ENCODE data around the gene TMEM178A. TPM values are rescaled to one million over a fixed set of nuclear protein-coding genes. Genes with fewer than 3 reads are reported as not detected.

TMEM178A gene
- polyA plus RNA-seq, 1 donor from 2014 or later = 31.8 TPM

GRCh38 chr2:39638581-39638980 lies 27.1 kb upstream of the TMEM178A start:
- no peak overlapping the region for H3K9ac ChIP-seq (ENCODE audit: low read length)
- H3K27me3 ChIP-seq (ENCODE audit: insufficient read depth, low read depth, low read length) = no peaks in the 10 kb centered on the region
- TF ChIP-seq SMC3 (conservative IDR thresholded peaks at IDR 0.05; ENCODE audit: poor library complexity) = no peak
- TF ChIP-seq CTCF (IDR thresholded peaks at IDR 0.05; ENCODE audit: poor library complexity, severe bottlenecking) = no peak
- TF ChIP-seq EP300 (conservative IDR thresholded peaks at IDR 0.05; ENCODE audit: poor library complexity, severe bottlenecking) = no peak
- no peak for TF ChIP-seq TAF1 (IDR thresholded peaks at IDR 0.05; ENCODE audit: low read depth)

GRCh38 chr2:39640107-39640506 lies 25.6 kb upstream of the TMEM178A start:
- Histone ChIP-seq H4K20me1 (ENCODE audit: insufficient read depth) (no peaks in the 10 kb centered on the region), H3K79me2 (replicated peaks; ENCODE audit: insufficient read depth, low read length) (no peaks in the 10 kb centered on the region), H3K4me2 (ENCODE audit: low read length) (no peak overlapping the region), H3K9me3 (ENCODE audit: low read length) (no peaks in the 10 kb centered on the region), H3F3A (ENCODE audit: insufficient read depth, low read length, poor library complexity, severe bottlenecking) (no peaks in the 10 kb centered on the region), H3K36me3 (ENCODE audit: insufficient read depth, low read length) (no peaks in the 10 kb centered on the region), H3K27me3 (ENCODE audit: insufficient read depth, low read depth, low read length) (no peaks in the 10 kb centered on the region), H3K4me3 (ENCODE audit: low read length) (no peak overlapping the region), H2AFZ (ENCODE audit: low read depth, low read length) (no peak overlapping the region), H3K27ac (ENCODE audit: low read length) (no peak overlapping the region), H3K9me2 (ENCODE audit: insufficient read depth, low read length) (no peaks in the 10 kb centered on the region), H3K9ac (ENCODE audit: low read length) (no peak overlapping the region)
- no peak for TF ChIP-seq EZH2 (IDR thresholded peaks at IDR 0.05; ENCODE audit: borderline replicate concordance, insufficient read depth, low read length, poor library complexity, severe bottlenecking)

More at GRCh38 chr2:39638581-39638980, 27.1 kb upstream of the TMEM178A start:
- H3K4me3 ChIP-seq (ENCODE audit: low read length) = no peak overlapping the region
- no peak overlapping the region for H3K4me2 ChIP-seq (ENCODE audit: low read length)
- H2AFZ ChIP-seq (ENCODE audit: low read depth, low read length) = no peak overlapping the region
- H3K36me3 ChIP-seq (ENCODE audit: insufficient read depth, low read length) = no peaks in the 10 kb centered on the region
- no peaks in the 10 kb centered on the region for H3K9me3 ChIP-seq (ENCODE audit: low read length)
- H3K79me2 ChIP-seq (replicated peaks; ENCODE audit: insufficient read depth, low read length) = no peaks in the 10 kb centered on the region
- H3K9me2 ChIP-seq (ENCODE audit: insufficient read depth, low read length) = no peaks in the 10 kb centered on the region
- H3K27ac ChIP-seq (ENCODE audit: low read length) = no peak overlapping the region
- no peaks in the 10 kb centered on the region for H3F3A ChIP-seq (ENCODE audit: insufficient read depth, low read length, poor library complexity, severe bottlenecking)
- H4K20me1 ChIP-seq (ENCODE audit: insufficient read depth) = no peaks in the 10 kb centered on the region

- H3K9ac ChIP-seq (ENCODE audit: low read length) = no peak overlapping the region
- no peaks in the 10 kb centered on the region for H3F3A ChIP-seq (ENCODE audit: insufficient read depth, low read length, poor library complexity, severe bottlenecking)
- H3K27me3 ChIP-seq (ENCODE audit: insufficient read depth, low read depth, low read length) = no peaks in the 10 kb centered on the region
- no peak overlapping the region for H3K4me2 ChIP-seq (ENCODE audit: low read length)
- H3K36me3 ChIP-seq (ENCODE audit: insufficient read depth, low read length) = no peaks in the 10 kb centered on the region
- no peak overlapping the region for H3K27ac ChIP-seq (ENCODE audit: low read length)
- TF ChIP-seq REST (IDR thresholded peaks at IDR 0.05; ENCODE audit: borderline replicate concordance) = no peak
- H3K9me3 ChIP-seq (ENCODE audit: low read length) = no peaks in the 10 kb centered on the region
- H4K20me1 ChIP-seq (ENCODE audit: insufficient read depth) = no peaks in the 10 kb centered on the region
- no peak overlapping the region for H3K4me3 ChIP-seq (ENCODE audit: low read length)
- H3K79me2 ChIP-seq (replicated peaks; ENCODE audit: insufficient read depth, low read length) = no peaks in the 10 kb centered on the region
- H3K9me2 ChIP-seq (ENCODE audit: insufficient read depth, low read length) = no peaks in the 10 kb centered on the region
- H2AFZ ChIP-seq (ENCODE audit: low read depth, low read length) = no peak overlapping the region
These were observed 25.0 kb upstream of the TMEM178A start for GRCh38 chr2:39640681-39641080.
